ENCODE results near the gene RBFOX2. TPM values are rescaled to one million over a fixed set of nuclear protein-coding genes. Genes with fewer than 3 reads are reported as not detected.

Gene RBFOX2
- total and polyA plus RNA-seq, 2 experiments from 2014 or later, result 88.8 to 131 TPM

DNA sequence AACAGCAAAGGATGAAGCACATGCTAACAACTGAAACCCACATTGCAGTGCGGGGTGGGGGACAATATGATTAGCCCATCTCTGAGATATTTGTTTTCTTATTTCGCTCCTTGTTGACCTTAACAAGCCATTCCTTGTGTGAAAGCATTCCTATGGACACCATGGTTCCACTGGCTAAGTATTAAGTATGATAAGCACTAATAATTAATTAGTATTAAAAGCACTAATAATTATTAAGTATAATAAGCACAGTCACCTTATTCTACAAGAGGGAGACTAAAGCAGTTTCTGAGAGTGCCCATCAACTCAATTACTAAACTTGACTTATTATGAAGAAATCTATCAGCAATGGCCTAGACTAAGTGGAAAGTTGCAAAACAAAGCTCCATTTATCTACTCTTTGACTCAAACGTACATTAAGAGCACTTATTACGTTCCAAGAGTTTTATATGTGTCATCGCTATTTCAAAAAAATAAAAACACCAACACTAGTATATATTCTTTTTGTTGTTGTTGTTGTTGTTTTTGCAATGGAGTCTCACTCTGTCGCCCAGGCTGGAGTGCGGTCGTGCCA is 65.3 kb downstream of the RBFOX2 start:
- Mint-ChIP-seq H3K36me3 (ENCODE audit: low read depth) (no peaks in the 10 kb centered on the region), H3K9me3 (no peaks in the 10 kb centered on the region), H3K4me3 (no peak overlapping the region), H3K27me3 (ENCODE audit: insufficient read depth, low read depth, poor library complexity) (peaks cover under 1% of the 10 kb centered on the region), H3K27ac (no peak overlapping the region), H3K4me1 (peaks cover 50% of the 10 kb centered on the region)
- Histone ChIP-seq H3K27ac (ENCODE audit: low read depth) (no peak overlapping the region), H3K79me2 (replicated peaks; ENCODE audit: insufficient read depth) (peaks cover 96% of the 10 kb centered on the region), H2AFZ (no peak overlapping the region), H4K20me1 (replicated peaks; ENCODE audit: insufficient read depth) (peaks cover 3% of the 10 kb centered on the region; the same call in 1 of the 2 replicates), H3K36me3 (ENCODE audit: insufficient read depth) (no peaks in the 10 kb centered on the region), H3K4me2 (no peak overlapping the region), H3K27me3 (ENCODE audit: insufficient read depth) (no peaks in the 10 kb centered on the region), H3F3A (replicated peaks; ENCODE audit: low read depth) (no peaks in the 10 kb centered on the region), H3K9me2 (ENCODE audit: insufficient read depth) (no peaks in the 10 kb centered on the region), H3K4me1 (ENCODE audit: insufficient read depth) (peaks cover 41% of the 10 kb centered on the region), H3K4me3 (no peak overlapping the region)
- ATAC-seq (no peak), DNase-seq (ENCODE audit: low spot score) (no peak)
- TF ChIP-seq, protein P1, sequence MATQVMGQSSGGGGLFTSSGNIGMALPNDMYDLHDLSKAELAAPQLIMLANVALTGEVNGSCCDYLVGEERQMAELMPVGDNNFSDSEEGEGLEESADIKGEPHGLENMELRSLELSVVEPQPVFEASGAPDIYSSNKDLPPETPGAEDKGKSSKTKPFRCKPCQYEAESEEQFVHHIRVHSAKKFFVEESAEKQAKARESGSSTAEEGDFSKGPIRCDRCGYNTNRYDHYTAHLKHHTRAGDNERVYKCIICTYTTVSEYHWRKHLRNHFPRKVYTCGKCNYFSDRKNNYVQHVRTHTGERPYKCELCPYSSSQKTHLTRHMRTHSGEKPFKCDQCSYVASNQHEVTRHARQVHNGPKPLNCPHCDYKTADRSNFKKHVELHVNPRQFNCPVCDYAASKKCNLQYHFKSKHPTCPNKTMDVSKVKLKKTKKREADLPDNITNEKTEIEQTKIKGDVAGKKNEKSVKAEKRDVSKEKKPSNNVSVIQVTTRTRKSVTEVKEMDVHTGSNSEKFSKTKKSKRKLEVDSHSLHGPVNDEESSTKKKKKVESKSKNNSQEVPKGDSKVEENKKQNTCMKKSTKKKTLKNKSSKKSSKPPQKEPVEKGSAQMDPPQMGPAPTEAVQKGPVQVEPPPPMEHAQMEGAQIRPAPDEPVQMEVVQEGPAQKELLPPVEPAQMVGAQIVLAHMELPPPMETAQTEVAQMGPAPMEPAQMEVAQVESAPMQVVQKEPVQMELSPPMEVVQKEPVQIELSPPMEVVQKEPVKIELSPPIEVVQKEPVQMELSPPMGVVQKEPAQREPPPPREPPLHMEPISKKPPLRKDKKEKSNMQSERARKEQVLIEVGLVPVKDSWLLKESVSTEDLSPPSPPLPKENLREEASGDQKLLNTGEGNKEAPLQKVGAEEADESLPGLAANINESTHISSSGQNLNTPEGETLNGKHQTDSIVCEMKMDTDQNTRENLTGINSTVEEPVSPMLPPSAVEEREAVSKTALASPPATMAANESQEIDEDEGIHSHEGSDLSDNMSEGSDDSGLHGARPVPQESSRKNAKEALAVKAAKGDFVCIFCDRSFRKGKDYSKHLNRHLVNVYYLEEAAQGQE (IDR thresholded peaks at IDR 0.05; ENCODE audit: unreplicated experiment), result no peak
- TF ChIP-seq EZH2 (IDR thresholded peaks at IDR 0.05; ENCODE audit: low read depth, unreplicated experiment) (no peak), ZNF331 (CRISPR knock-in tag; IDR thresholded peaks at IDR 0.05; ENCODE audit: low read depth) (no peak), EZH2phosphoT487 (IDR thresholded peaks at IDR 0.05; ENCODE audit: unreplicated experiment) (no peak), JUNB (IDR thresholded peaks at IDR 0.05; ENCODE audit: unreplicated experiment) (no peak), ZNF114 (CRISPR knock-in tag; IDR thresholded peaks at IDR 0.05) (no peak), NANOG (IDR thresholded peaks at IDR 0.05; ENCODE audit: borderline replicate concordance) (no peak), STAT1 (IDR thresholded peaks at IDR 0.05; ENCODE audit: unreplicated experiment) (no peak), CREB1 (CRISPR knock-in tag; IDR thresholded peaks at IDR 0.05; ENCODE audit: low read depth) (no peak), POLR2AphosphoS5 (IDR thresholded peaks at IDR 0.05; ENCODE audit: low read depth) (no peak)
- TF ChIP-seq, protein P2, sequence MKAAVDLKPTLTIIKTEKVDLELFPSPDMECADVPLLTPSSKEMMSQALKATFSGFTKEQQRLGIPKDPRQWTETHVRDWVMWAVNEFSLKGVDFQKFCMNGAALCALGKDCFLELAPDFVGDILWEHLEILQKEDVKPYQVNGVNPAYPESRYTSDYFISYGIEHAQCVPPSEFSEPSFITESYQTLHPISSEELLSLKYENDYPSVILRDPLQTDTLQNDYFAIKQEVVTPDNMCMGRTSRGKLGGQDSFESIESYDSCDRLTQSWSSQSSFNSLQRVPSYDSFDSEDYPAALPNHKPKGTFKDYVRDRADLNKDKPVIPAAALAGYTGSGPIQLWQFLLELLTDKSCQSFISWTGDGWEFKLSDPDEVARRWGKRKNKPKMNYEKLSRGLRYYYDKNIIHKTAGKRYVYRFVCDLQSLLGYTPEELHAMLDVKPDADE (IDR thresholded peaks at IDR 0.05), result no peak
- TF ChIP-seq, protein P3, sequence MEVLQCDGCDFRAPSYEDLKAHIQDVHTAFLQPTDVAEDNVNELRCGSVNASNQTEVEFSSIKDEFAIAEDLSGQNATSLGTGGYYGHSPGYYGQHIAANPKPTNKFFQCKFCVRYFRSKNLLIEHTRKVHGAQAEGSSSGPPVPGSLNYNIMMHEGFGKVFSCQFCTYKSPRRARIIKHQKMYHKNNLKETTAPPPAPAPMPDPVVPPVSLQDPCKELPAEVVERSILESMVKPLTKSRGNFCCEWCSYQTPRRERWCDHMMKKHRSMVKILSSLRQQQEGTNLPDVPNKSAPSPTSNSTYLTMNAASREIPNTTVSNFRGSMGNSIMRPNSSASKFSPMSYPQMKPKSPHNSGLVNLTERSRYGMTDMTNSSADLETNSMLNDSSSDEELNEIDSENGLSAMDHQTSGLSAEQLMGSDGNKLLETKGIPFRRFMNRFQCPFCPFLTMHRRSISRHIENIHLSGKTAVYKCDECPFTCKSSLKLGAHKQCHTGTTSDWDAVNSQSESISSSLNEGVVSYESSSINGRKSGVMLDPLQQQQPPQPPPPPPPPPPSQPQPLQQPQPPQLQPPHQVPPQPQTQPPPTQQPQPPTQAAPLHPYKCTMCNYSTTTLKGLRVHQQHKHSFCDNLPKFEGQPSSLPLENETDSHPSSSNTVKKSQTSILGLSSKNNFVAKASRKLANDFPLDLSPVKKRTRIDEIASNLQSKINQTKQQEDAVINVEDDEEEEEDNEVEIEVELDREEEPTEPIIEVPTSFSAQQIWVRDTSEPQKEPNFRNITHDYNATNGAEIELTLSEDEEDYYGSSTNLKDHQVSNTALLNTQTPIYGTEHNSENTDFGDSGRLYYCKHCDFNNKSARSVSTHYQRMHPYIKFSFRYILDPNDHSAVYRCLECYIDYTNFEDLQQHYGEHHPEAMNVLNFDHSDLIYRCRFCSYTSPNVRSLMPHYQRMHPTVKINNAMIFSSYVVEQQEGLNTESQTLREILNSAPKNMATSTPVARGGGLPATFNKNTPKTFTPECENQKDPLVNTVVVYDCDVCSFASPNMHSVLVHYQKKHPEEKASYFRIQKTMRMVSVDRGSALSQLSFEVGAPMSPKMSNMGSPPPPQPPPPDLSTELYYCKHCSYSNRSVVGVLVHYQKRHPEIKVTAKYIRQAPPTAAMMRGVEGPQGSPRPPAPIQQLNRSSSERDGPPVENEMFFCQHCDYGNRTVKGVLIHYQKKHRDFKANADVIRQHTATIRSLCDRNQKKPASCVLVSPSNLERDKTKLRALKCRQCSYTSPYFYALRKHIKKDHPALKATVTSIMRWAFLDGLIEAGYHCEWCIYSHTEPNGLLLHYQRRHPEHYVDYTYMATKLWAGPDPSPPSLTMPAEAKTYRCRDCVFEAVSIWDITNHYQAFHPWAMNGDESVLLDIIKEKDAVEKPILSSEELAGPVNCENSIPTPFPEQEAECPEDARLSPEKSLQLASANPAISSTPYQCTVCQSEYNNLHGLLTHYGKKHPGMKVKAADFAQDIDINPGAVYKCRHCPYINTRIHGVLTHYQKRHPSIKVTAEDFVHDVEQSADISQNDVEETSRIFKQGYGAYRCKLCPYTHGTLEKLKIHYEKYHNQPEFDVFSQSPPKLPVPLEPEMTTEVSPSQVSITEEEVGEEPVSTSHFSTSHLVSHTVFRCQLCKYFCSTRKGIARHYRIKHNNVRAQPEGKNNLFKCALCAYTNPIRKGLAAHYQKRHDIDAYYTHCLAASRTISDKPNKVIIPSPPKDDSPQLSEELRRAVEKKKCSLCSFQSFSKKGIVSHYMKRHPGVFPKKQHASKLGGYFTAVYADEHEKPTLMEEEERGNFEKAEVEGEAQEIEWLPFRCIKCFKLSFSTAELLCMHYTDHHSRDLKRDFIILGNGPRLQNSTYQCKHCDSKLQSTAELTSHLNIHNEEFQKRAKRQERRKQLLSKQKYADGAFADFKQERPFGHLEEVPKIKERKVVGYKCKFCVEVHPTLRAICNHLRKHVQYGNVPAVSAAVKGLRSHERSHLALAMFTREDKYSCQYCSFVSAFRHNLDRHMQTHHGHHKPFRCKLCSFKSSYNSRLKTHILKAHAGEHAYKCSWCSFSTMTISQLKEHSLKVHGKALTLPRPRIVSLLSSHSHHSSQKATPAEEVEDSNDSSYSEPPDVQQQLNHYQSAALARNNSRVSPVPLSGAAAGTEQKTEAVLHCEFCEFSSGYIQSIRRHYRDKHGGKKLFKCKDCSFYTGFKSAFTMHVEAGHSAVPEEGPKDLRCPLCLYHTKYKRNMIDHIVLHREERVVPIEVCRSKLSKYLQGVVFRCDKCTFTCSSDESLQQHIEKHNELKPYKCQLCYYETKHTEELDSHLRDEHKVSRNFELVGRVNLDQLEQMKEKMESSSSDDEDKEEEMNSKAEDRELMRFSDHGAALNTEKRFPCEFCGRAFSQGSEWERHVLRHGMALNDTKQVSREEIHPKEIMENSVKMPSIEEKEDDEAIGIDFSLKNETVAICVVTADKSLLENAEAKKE (CRISPR knock-in tag; IDR thresholded peaks at IDR 0.05), result no peak
- TF ChIP-seq, protein P4, sequence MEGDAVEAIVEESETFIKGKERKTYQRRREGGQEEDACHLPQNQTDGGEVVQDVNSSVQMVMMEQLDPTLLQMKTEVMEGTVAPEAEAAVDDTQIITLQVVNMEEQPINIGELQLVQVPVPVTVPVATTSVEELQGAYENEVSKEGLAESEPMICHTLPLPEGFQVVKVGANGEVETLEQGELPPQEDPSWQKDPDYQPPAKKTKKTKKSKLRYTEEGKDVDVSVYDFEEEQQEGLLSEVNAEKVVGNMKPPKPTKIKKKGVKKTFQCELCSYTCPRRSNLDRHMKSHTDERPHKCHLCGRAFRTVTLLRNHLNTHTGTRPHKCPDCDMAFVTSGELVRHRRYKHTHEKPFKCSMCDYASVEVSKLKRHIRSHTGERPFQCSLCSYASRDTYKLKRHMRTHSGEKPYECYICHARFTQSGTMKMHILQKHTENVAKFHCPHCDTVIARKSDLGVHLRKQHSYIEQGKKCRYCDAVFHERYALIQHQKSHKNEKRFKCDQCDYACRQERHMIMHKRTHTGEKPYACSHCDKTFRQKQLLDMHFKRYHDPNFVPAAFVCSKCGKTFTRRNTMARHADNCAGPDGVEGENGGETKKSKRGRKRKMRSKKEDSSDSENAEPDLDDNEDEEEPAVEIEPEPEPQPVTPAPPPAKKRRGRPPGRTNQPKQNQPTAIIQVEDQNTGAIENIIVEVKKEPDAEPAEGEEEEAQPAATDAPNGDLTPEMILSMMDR (conservative IDR thresholded peaks at IDR 0.05; ENCODE audit: low read depth in 2 of 2), result no peak

Data from GM23338 (cell line).